ENCODE results near the gene DAZL.

GRCh38 chr3:16551342-16551976 is 53.8 kb downstream of the DAZL start:
- TF ChIP-seq CTCF (conservative IDR thresholded peaks at IDR 0.05 in 1 of 2, IDR thresholded peaks at IDR 0.05 in 1 of 2; ENCODE audit: extremely low read depth in 1 of 2, insufficient read depth in 1 of 2, low read depth in 1 of 2, low read length in 2 of 2) (no peak), EZH2 (IDR thresholded peaks at IDR 0.05; ENCODE audit: borderline replicate concordance, low read length) (no peak)

Data from mammary epithelial cell (primary cell).